K562 (cell line): ENCODE data around the gene METTL2A. TPM values are rescaled to one million over a fixed set of nuclear protein-coding genes. Genes with fewer than 3 reads are reported as not detected.
A peak's percentile ranks its signal among the peaks of the same experiment; 100 is the strongest.
"Not testable (repeated sequence)": the region's sequence is repeated elsewhere in the genome, so short reads cannot be mapped to it uniquely, and the experiment has no call there.

Experiments used
- ATAC-seq: fragments of 200-7000 bp; cut with Tn5 transposase; 3 replicates; pipeline ENCODE4 v1.9.1; 2020; ENCODE audit warnings: moderate library complexity
- BruUV-seq: library from RNA; stranded (reverse); fragments of 400-500 nt; replicated peaks from 2 replicates; lab custom pipeline; 2021; lab: Mats Ljungman, UMichigan
- CTCF ChIA-PET: fragments of 300-600 bp; formaldehyde crosslinking; extraction: SDS; loops from one replicate; lab custom pipeline; 2021; ENCODE audit warnings: low intra/inter-chr PET ratio; lab: Yijun Ruan, JAX
- POLR2A ChIA-PET: fragments of 300-600, 350-650 bp; sonication (Branson Sonifier 250); formaldehyde crosslinking; extraction: SDS; loops from one replicate; lab custom pipeline; 2021; ENCODE audit warnings: antibody characterized with exemption, inconsistent platforms; lab: Yijun Ruan, JAX
- DNase-seq, 4 experiments: peaks; one replicate each; pipeline versions ENCODE4 v3.0.0 to v3.0.0-alpha.2; 2011 to 2018; ENCODE audit warnings: low spot score in 3 of 4, mixed read lengths in 3 of 4; ENCODE audit errors: extremely low read depth in 1 of 4
- FAIRE-seq: peaks from 2 replicates; lab custom pipeline; 2011; peaks lifted over from hg19 to GRCh38; lab: Jason Lieb, UNC
- H2AFZ ChIP-seq: 2 replicates; pipeline ENCODE4 v1.6.0; 2011; ENCODE audit warnings: low read depth, low read length, control low read depth, inconsistent platforms
- H3K27ac ChIP-seq: fragments of 200-600 bp; 3 replicates; pipeline ENCODE4 v1.8.0; 2011; ENCODE audit warnings: low read depth, mild to moderate bottlenecking, control low read depth, inconsistent platforms, low read length, moderate library complexity, mixed read lengths; ENCODE audit errors: extremely low read depth
- H3K27me3 ChIP-seq, 2 experiments: fragments of 300-600 bp in 1 of 2; 2 replicates in 1 of 2; 3 replicates in 1 of 2; pipeline versions ENCODE4 v1.6.0 to v1.8.0; 2011; ENCODE audit warnings: inconsistent platforms in 2 of 2, low read length in 2 of 2, mild to moderate bottlenecking in 1 of 2, mixed read lengths in 1 of 2, moderate library complexity in 1 of 2; ENCODE audit not compliant: control insufficient read depth in 2 of 2, insufficient read depth in 2 of 2
- H3K36me3 ChIP-seq: fragments of 300-600 bp; 3 replicates; pipeline ENCODE4 v1.8.0; 2011; ENCODE audit warnings: mild to moderate bottlenecking, low read length, inconsistent platforms; ENCODE audit not compliant: control insufficient read depth, insufficient read depth
- H3K4me1 ChIP-seq, 2 experiments: fragments of 200-600 bp in 1 of 2; replicated peaks in 1 of 2; 2 replicates in 1 of 2; 3 replicates in 1 of 2; pipeline versions ENCODE4 v1.5.1 to v1.8.0; 2011; ENCODE audit warnings: inconsistent platforms in 2 of 2, low read length in 2 of 2, mild to moderate bottlenecking in 1 of 2, mixed read lengths in 1 of 2, moderate library complexity in 1 of 2; ENCODE audit not compliant: control insufficient read depth in 2 of 2, insufficient read depth in 2 of 2
- H3K4me2 ChIP-seq: 2 replicates; pipeline ENCODE4 v1.6.1; 2011; ENCODE audit warnings: low read length, control low read depth, inconsistent platforms, mixed read lengths; ENCODE audit not compliant: insufficient read depth
- H3K4me3 ChIP-seq: fragments of 200-600 bp; sonication (generic), shearing (Covaris generic); 2 replicates; pipeline ENCODE4 v1.5.1; 2016; ENCODE audit warnings: control low read depth, inconsistent platforms
- H3K79me2 ChIP-seq: fragments of 200-600 bp; 3 replicates; pipeline ENCODE4 v1.8.0; 2011; ENCODE audit warnings: low read length, inconsistent platforms; ENCODE audit not compliant: control insufficient read depth, insufficient read depth
- H3K9ac ChIP-seq, 2 experiments: 2 replicates each; pipeline versions ENCODE4 v1.6.0 to v1.6.1; 2011; ENCODE audit warnings: low read depth in 2 of 2, low read length in 2 of 2, control low read depth in 1 of 2, inconsistent platforms in 1 of 2, mild to moderate bottlenecking in 1 of 2, mixed read lengths in 1 of 2; ENCODE audit not compliant: insufficient read depth in 1 of 2
- H3K9me1 ChIP-seq: one replicate; pipeline ENCODE4 v1.6.0; 2011; ENCODE audit warnings: inconsistent platforms, mild to moderate bottlenecking, low read length, moderate library complexity; ENCODE audit not compliant: control insufficient read depth, insufficient read depth
- H3K9me3 ChIP-seq: replicated peaks from 2 replicates; pipeline ENCODE4 v1.5.1; 2011; ENCODE audit warnings: low read depth, low read length, inconsistent platforms; ENCODE audit not compliant: control insufficient read depth, insufficient read depth
- H4K20me1 ChIP-seq: replicated peaks from 2 replicates; pipeline ENCODE4 v1.6.1; 2011; ENCODE audit warnings: low read length, inconsistent platforms, mixed read lengths; ENCODE audit not compliant: control insufficient read depth, insufficient read depth
- CHD2 ChIP-seq: IDR thresholded peaks from 2 replicates; pipeline ENCODE4 v1.6.1; 2011; ENCODE audit warnings: low read depth, low read length
- DPF2 ChIP-seq: fragments of 450-650 bp; IDR thresholded peaks from 2 replicates; pipeline ENCODE4 v1.6.1; 2016
- KDM1A ChIP-seq, 2 experiments: fragments of 450-650 bp; IDR thresholded peaks; 2 replicates each; pipeline ENCODE4 v1.6.1; 2016; ENCODE audit warnings: mild to moderate bottlenecking in 2 of 2
- NFIX ChIP-seq: fragments of 250-450 bp; sonication (Bioruptor Pico); IDR thresholded peaks from 2 replicates; pipeline ENCODE4 v1.4.0; 2020; ENCODE audit warnings: low read depth, mild to moderate bottlenecking, moderate library complexity
- WGBS: fragments of 100-300 bp; shearing (Covaris generic); methylation state at CpG from one replicate; pipeline ENCODE4 v1.1.6; 2016; ENCODE audit warnings: low coverage, mixed read lengths; ENCODE audit not compliant: insufficient coverage; ENCODE audit errors: missing lambda C conversion rate; 5-methylcytosine and 5-hydroxymethylcytosine counted together
- in situ Hi-C: fragments of 300-500 bp; cut with MboI; formaldehyde crosslinking; loops from 4 replicates; pipeline ENCODE4 v1.15.0; 2018; ENCODE audit warnings: inconsistent platforms, mixed read lengths
- intact Hi-C: fragments of 100-400 bp; cut with micrococcal nuclease; formaldehyde crosslinking; loops from 2 replicates; pipeline ENCODE4 v1.14.2; 2022
- polyA plus RNA-seq, 8 experiments: library from polyadenylated mRNA; depleted of rRNA in 4 of 8; stranded (reverse) in 5 of 8; unstranded in 3 of 8; fragments of >200 nt; fragmentation: Nextera tagmentation in 2 of 8; fragmentation: Illumina TruSeq in 1 of 8; extraction: Ambion mirVana in 2 of 8; extraction: Trizol in 1 of 8; gene quantifications; 2 replicates each; pipeline versions ENCODE4 v1.2.1 to v1.2.3, GENCODE V29; 2011 to 2014; ENCODE audit warnings: inconsistent platforms in 1 of 8, missing spikeins in 1 of 8
- total RNA-seq, 7 experiments: library from RNA; depleted of rRNA in 6 of 7; stranded (reverse); fragments of >200 nt in 6 of 7; fragmentation: Illumina TruSeq in 2 of 7; extraction: Trizol in 2 of 7; gene quantifications; 2 replicates each; pipeline versions ENCODE4 v1.2.1 to v1.2.3, GENCODE V29; 2011 to 2021; ENCODE audit warnings: low replicate concordance in 1 of 7
- TF ChIP-seq, protein P1 (sequence below): sonication (generic); formaldehyde crosslinking; IDR thresholded peaks from 2 replicates; pipeline ENCODE4 v1.9.0; 2022; ENCODE audit warnings: mild to moderate bottlenecking, missing genetic modification reagents
- TF ChIP-seq, protein P2 (sequence below): sonication (generic); formaldehyde crosslinking; IDR thresholded peaks from 2 replicates; pipeline ENCODE4 v1.9.0; 2022; ENCODE audit warnings: mild to moderate bottlenecking, missing genetic modification reagents

The METTL2A gene
- total and polyA plus RNA-seq, 9 of the 15 experiments (the other 6 are each of a cell fraction or from before 2014, with no cell fraction given): 21.0 to 52.5 (median 33.2) TPM

DNA sequence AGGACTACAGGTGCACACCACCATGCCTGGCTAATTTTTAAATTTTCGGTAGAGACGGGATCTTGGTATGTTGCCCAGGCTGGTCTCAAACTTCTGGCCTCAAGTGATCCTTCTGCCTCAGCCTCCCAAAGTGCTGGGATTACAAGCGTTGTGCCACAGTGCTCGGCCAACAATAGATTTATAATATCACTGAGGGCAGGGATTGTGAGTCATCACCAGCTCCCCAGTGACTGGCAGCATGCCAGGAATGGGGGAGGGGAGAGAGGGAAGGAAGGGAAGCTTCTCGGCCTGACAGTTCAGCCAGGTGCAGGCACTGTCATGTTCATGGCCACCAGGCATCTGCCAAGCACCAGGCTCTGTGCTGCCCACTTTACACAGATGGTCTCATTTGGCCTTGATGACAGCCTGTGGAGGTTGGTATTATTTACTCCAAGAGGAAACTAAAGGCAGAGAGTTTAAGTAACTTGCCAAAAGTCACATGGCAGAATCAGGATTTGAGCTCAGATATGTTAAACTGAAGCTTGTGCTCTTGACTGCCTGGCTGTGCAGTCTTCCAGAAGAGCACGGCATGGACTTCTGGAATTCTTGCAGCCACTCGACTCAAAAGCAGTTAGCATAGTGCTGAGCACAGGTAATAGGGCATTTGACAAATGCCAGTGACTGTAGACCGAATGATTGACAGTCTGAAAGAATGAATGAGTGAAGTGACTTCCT is 47.1 kb downstream of the METTL2A start (continued):
- TF ChIP-seq CHD2 (0 out of 2 replicates have a peak, but pooled peaks have one; percentile 12), DPF2 (peak; percentile 75), KDM1A (IDR thresholded peaks at IDR 0.05) (peak; percentile 54 to 61; a peak in 3 of 4 replicates), NFIX (CRISPR knock-in tag) (peak; percentile 87)
- TF ChIP-seq, protein P1, sequence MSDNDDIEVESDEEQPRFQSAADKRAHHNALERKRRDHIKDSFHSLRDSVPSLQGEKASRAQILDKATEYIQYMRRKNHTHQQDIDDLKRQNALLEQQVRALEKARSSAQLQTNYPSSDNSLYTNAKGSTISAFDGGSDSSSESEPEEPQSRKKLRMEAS (CRISPR knock-in tag): peak; percentile 51; the same call in 1 of the 2 replicates
- TF ChIP-seq, protein P2, sequence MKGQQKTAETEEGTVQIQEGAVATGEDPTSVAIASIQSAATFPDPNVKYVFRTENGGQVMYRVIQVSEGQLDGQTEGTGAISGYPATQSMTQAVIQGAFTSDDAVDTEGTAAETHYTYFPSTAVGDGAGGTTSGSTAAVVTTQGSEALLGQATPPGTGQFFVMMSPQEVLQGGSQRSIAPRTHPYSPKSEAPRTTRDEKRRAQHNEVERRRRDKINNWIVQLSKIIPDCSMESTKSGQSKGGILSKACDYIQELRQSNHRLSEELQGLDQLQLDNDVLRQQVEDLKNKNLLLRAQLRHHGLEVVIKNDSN (CRISPR knock-in tag): 0 out of 2 replicates have a peak, but pooled peaks have one; percentile 16

DNA sequence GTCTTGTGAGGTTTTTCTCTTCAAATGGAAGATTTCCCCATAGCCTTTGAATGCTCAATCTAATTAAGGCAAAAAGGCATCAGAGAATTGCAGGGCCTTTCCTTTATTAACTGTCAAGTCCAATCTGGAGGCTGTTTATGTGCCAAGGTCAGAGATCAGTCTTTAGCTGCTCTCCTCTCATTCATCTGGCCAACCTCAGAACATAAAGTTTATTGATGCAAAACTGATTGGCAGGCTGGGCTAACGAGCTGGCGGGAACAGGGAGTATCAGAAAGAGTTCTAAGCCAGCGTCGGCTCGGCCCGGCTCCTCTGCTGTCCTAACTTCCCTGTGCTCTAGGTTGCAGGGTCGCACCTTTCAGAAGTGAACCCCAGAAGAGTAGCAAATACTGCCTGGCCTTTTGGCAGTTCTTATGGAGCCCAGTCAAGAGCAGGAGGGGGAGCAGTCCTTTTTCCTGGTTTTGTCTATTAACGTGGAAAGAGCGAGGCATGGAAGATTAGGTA is 47.7 kb downstream of the METTL2A start:
- intact Hi-C loops: loop anchor here (10.0 kb wide), 1 partner anchor 47 kb away; the partner anchor contains the start of gene METTL2A
- H3K4me1 ChIP-seq: peaks cover 5 to 13% of the 10 kb centered on the region in 2 experiments; a peak in 4 of 5 replicates
- H4K20me1 ChIP-seq, in situ Hi-C loops, CTCF ChIA-PET, H3K27ac ChIP-seq, H3K9me3 ChIP-seq, H2AFZ ChIP-seq, POLR2A ChIA-PET, H3K4me3 ChIP-seq, DNase-seq, H3K9me1 ChIP-seq, FAIRE-seq, ATAC-seq, H3K79me2 ChIP-seq, H3K4me2 ChIP-seq, H3K27me3 ChIP-seq, H3K9ac ChIP-seq, H3K36me3 ChIP-seq, BruUV-seq: not testable (repeated sequence)
- 66% methylated on average over 9 of the region's 9 CpGs for WGBS
